ENCODE measurements around the gene HOXC4.

HOXC4 gene

DNA sequence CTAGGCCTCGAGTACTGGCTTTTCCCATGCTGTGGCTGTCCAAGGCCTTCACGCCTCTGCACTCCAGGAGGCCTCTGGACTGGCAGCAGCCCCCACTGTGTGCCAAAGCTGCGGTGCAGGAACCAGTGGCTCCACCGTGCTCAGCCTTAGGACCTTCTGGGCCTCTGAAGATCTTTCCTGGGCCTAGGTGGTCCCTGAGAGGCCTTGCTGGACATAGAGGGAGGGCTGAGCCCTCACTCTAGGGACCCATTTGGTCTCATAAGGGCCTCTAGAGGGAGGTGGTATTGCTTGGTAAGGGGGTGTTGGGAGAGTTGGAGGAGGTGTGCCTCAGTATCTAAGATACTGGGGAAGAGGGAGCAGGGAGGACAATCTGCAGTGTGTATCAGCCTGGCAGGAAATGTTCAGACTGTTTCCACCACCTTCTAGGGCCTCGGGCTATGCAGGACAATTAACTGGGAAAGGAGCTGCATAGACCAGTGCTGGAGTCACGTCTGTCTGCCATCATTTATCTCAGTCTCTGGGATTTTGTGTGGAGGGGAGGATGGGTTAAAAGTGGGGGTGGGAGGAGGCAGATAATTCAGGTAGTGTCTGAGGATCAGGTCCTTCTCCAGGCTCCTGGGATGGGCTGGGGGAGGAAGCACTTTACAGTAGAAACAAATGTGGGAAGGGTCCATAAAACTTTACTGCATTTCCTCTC, 17.9 kb upstream of the HOXC4 start (continued):
- TF ChIP-seq, protein P1, sequence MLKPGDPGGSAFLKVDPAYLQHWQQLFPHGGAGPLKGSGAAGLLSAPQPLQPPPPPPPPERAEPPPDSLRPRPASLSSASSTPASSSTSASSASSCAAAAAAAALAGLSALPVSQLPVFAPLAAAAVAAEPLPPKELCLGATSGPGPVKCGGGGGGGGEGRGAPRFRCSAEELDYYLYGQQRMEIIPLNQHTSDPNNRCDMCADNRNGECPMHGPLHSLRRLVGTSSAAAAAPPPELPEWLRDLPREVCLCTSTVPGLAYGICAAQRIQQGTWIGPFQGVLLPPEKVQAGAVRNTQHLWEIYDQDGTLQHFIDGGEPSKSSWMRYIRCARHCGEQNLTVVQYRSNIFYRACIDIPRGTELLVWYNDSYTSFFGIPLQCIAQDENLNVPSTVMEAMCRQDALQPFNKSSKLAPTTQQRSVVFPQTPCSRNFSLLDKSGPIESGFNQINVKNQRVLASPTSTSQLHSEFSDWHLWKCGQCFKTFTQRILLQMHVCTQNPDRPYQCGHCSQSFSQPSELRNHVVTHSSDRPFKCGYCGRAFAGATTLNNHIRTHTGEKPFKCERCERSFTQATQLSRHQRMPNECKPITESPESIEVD (tag by site-specific recombination; IDR thresholded peaks at IDR 0.05): no peak
- TF ChIP-seq ZFP69B (tag by site-specific recombination; IDR thresholded peaks at IDR 0.05): peak; percentile 33; the same call in 1 of the 2 replicates
- TF ChIP-seq, protein P2, sequence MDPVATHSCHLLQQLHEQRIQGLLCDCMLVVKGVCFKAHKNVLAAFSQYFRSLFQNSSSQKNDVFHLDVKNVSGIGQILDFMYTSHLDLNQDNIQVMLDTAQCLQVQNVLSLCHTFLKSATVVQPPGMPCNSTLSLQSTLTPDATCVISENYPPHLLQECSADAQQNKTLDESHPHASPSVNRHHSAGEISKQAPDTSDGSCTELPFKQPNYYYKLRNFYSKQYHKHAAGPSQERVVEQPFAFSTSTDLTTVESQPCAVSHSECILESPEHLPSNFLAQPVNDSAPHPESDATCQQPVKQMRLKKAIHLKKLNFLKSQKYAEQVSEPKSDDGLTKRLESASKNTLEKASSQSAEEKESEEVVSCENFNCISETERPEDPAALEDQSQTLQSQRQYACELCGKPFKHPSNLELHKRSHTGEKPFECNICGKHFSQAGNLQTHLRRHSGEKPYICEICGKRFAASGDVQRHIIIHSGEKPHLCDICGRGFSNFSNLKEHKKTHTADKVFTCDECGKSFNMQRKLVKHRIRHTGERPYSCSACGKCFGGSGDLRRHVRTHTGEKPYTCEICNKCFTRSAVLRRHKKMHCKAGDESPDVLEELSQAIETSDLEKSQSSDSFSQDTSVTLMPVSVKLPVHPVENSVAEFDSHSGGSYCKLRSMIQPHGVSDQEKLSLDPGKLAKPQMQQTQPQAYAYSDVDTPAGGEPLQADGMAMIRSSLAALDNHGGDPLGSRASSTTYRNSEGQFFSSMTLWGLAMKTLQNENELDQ (tag by site-specific recombination; IDR thresholded peaks at IDR 0.05; ENCODE audit: low read depth): no peak
- TF ChIP-seq, protein P3, sequence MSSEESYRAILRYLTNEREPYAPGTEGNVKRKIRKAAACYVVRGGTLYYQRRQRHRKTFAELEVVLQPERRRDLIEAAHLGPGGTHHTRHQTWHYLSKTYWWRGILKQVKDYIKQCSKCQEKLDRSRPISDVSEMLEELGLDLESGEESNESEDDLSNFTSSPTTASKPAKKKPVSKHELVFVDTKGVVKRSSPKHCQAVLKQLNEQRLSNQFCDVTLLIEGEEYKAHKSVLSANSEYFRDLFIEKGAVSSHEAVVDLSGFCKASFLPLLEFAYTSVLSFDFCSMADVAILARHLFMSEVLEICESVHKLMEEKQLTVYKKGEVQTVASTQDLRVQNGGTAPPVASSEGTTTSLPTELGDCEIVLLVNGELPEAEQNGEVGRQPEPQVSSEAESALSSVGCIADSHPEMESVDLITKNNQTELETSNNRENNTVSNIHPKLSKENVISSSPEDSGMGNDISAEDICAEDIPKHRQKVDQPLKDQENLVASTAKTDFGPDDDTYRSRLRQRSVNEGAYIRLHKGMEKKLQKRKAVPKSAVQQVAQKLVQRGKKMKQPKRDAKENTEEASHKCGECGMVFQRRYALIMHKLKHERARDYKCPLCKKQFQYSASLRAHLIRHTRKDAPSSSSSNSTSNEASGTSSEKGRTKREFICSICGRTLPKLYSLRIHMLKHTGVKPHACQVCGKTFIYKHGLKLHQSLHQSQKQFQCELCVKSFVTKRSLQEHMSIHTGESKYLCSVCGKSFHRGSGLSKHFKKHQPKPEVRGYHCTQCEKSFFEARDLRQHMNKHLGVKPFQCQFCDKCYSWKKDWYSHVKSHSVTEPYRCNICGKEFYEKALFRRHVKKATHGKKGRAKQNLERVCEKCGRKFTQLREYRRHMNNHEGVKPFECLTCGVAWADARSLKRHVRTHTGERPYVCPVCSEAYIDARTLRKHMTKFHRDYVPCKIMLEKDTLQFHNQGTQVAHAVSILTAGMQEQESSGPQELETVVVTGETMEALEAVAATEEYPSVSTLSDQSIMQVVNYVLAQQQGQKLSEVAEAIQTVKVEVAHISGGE (tag by site-specific recombination; conservative IDR thresholded peaks at IDR 0.05; ENCODE audit: low read depth): peak; percentile 44; the same call in 1 of the 2 replicates
- TF ChIP-seq ZNF610 (tag by site-specific recombination; IDR thresholded peaks at IDR 0.05; ENCODE audit: borderline replicate concordance): no peak
- no peak for TF ChIP-seq ZNF555 (tag by site-specific recombination; conservative IDR thresholded peaks at IDR 0.05)
- no peak for TF ChIP-seq ZNF324 (tag by site-specific recombination; IDR thresholded peaks at IDR 0.05)
- TF ChIP-seq ZIC2 (tag by site-specific recombination; IDR thresholded peaks at IDR 0.05): peak; percentile 61
- no peak for TF ChIP-seq KLF9 (tag by site-specific recombination; IDR thresholded peaks at IDR 0.05; ENCODE audit: low read depth)
- TF ChIP-seq OVOL3 (tag by site-specific recombination; IDR thresholded peaks at IDR 0.05): no peak
- TF ChIP-seq GLIS1 (tag by site-specific recombination; IDR thresholded peaks at IDR 0.05): peak; percentile 67
- no peak for TF ChIP-seq PRDM1 (tag by site-specific recombination; IDR thresholded peaks at IDR 0.05)
- no peak for TF ChIP-seq YY1 (tag by site-specific recombination; IDR thresholded peaks at IDR 0.05)
- TF ChIP-seq, protein P4, sequence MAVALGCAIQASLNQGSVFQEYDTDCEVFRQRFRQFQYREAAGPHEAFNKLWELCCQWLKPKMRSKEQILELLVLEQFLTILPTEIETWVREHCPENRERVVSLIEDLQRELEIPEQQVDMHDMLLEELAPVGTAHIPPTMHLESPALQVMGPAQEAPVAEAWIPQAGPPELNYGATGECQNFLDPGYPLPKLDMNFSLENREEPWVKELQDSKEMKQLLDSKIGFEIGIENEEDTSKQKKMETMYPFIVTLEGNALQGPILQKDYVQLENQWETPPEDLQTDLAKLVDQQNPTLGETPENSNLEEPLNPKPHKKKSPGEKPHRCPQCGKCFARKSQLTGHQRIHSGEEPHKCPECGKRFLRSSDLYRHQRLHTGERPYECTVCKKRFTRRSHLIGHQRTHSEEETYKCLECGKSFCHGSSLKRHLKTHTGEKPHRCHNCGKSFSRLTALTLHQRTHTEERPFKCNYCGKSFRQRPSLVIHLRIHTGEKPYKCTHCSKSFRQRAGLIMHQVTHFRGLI (tag by site-specific recombination; IDR thresholded peaks at IDR 0.05): no peak
- no peak for TF ChIP-seq ZNF571 (tag by site-specific recombination; IDR thresholded peaks at IDR 0.05)
- TF ChIP-seq ZNF2 (tag by site-specific recombination; IDR thresholded peaks at IDR 0.05): peak; percentile 54; the same call in 1 of the 2 replicates
- TF ChIP-seq ZNF394 (tag by site-specific recombination; IDR thresholded peaks at IDR 0.05; ENCODE audit: borderline replicate concordance): peak; percentile 22; the same call in 1 of the 2 replicates
- TF ChIP-seq ZNF701 (tag by site-specific recombination; IDR thresholded peaks at IDR 0.05): no peak
- no peak for TF ChIP-seq ZNF768 (tag by site-specific recombination; IDR thresholded peaks at IDR 0.05)
- no peak for TF ChIP-seq ZNF354C (tag by site-specific recombination; IDR thresholded peaks at IDR 0.05; ENCODE audit: borderline replicate concordance, low read depth)
- TF ChIP-seq ZNF629 (tag by site-specific recombination; IDR thresholded peaks at IDR 0.05): peak; percentile 33; the same call in 1 of the 2 replicates
- TF ChIP-seq, protein P5, sequence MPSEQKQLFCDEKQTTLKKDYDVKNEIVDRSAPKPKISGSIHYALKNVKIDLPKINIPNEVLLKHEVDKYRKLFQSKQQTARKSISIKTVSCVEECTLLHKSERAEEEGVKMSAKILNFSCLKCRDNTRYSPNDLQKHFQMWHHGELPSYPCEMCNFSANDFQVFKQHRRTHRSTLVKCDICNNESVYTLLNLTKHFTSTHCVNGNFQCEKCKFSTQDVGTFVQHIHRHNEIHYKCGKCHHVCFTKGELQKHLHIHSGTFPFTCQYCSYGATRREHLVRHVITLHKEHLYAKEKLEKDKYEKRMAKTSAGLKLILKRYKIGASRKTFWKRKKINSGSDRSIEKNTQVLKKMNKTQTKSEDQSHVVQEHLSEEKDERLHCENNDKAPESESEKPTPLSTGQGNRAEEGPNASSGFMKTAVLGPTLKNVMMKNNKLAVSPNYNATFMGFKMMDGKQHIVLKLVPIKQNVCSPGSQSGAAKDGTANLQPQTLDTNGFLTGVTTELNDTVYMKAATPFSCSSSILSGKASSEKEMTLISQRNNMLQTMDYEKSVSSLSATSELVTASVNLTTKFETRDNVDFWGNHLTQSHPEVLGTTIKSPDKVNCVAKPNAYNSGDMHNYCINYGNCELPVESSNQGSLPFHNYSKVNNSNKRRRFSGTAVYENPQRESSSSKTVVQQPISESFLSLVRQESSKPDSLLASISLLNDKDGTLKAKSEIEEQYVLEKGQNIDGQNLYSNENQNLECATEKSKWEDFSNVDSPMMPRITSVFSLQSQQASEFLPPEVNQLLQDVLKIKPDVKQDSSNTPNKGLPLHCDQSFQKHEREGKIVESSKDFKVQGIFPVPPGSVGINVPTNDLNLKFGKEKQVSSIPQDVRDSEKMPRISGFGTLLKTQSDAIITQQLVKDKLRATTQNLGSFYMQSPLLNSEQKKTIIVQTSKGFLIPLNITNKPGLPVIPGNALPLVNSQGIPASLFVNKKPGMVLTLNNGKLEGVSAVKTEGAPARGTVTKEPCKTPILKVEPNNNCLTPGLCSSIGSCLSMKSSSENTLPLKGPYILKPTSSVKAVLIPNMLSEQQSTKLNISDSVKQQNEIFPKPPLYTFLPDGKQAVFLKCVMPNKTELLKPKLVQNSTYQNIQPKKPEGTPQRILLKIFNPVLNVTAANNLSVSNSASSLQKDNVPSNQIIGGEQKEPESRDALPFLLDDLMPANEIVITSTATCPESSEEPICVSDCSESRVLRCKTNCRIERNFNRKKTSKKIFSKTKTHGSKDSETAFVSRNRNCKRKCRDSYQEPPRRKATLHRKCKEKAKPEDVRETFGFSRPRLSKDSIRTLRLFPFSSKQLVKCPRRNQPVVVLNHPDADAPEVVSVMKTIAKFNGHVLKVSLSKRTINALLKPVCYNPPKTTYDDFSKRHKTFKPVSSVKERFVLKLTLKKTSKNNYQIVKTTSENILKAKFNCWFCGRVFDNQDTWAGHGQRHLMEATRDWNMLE (tag by site-specific recombination; conservative IDR thresholded peaks at IDR 0.05; ENCODE audit: low read depth): no peak
- TF ChIP-seq ZNF24 (tag by site-specific recombination; IDR thresholded peaks at IDR 0.05): no peak
- peak; percentile 86 for TF ChIP-seq ZBTB48 (tag by site-specific recombination; IDR thresholded peaks at IDR 0.05)
- no peak for TF ChIP-seq ZNF837 (tag by site-specific recombination; IDR thresholded peaks at IDR 0.05)
- TF ChIP-seq ZNF621 (tag by site-specific recombination; IDR thresholded peaks at IDR 0.05): no peak

All from HEK293 (cell line).